GM23338 (cell line): ENCODE results near the gene DAPK1. TPM values are rescaled to one million over a fixed set of nuclear protein-coding genes. Genes with fewer than 3 reads are reported as not detected.

Experiments used
- ATAC-seq: fragments of 200-7000 bp; cut with Tn5 transposase; 3 replicates; pipeline ENCODE4 v1.9.1; 2020
- DNase-seq: peaks from one replicate; pipeline ENCODE4 v3.0.0-alpha.2; 2015; ENCODE audit warnings: low spot score
- H2AFZ ChIP-seq: fragments of 200-600 bp; sonication (generic); 2 replicates; pipeline ENCODE4 v1.8.0; 2016; ENCODE audit warnings: antibody characterized with exemption, mild to moderate bottlenecking, moderate library complexity
- H3F3A ChIP-seq: fragments of 200-600 bp; sonication (generic); replicated peaks from 2 replicates; pipeline ENCODE4 v1.8.0; 2017; ENCODE audit warnings: antibody characterized with exemption, mixed run types, low read depth
- H3K27ac ChIP-seq: fragments of 200-600 bp; sonication (generic); 2 replicates; pipeline ENCODE4 v1.6.1; 2016; ENCODE audit warnings: low read depth
- H3K27me3 ChIP-seq: fragments of 200-600 bp; sonication (generic); 2 replicates; pipeline ENCODE4 v1.8.0; 2016; ENCODE audit warnings: mild to moderate bottlenecking, mixed run types, moderate library complexity; ENCODE audit not compliant: insufficient read depth
- H3K36me3 ChIP-seq: fragments of 200-600 bp; sonication (generic); 2 replicates; pipeline ENCODE4 v1.8.0; 2016; ENCODE audit warnings: mild to moderate bottlenecking; ENCODE audit not compliant: insufficient read depth
- H3K4me1 ChIP-seq: fragments of 200-600 bp; sonication (generic); 2 replicates; pipeline ENCODE4 v1.8.0; 2016; ENCODE audit warnings: mild to moderate bottlenecking, moderate library complexity; ENCODE audit not compliant: insufficient read depth
- H3K4me2 ChIP-seq: fragments of 200-600 bp; sonication (generic); 2 replicates; pipeline ENCODE4 v1.7.1; 2017; ENCODE audit warnings: mixed run types
- H3K4me3 ChIP-seq: fragments of 200-600 bp; sonication (generic); 2 replicates; pipeline ENCODE4 v1.6.1; 2016; ENCODE audit warnings: mixed run types
- H3K79me2 ChIP-seq: fragments of 200-600 bp; sonication (generic); replicated peaks from 2 replicates; pipeline ENCODE4 v1.8.0; 2017; ENCODE audit warnings: mild to moderate bottlenecking; ENCODE audit not compliant: insufficient read depth
- H3K9me2 ChIP-seq: fragments of 200-600 bp; sonication (generic); 2 replicates; pipeline ENCODE4 v1.8.0; 2017; ENCODE audit not compliant: insufficient read depth
- H4K20me1 ChIP-seq: fragments of 200-600 bp; sonication (generic); replicated peaks from 2 replicates; pipeline ENCODE4 v1.8.0; 2017; ENCODE audit warnings: mild to moderate bottlenecking; ENCODE audit not compliant: insufficient read depth
- H3K27ac Mint-ChIP-seq: 2 replicates; pipeline ENCODE4 v1.8.0; 2020; ENCODE audit warnings: inconsistent platforms, mild to moderate bottlenecking, moderate library complexity, mixed read lengths
- H3K27me3 Mint-ChIP-seq: 3 replicates; pipeline ENCODE4 v1.8.0; 2022; ENCODE audit warnings: low read depth, mild to moderate bottlenecking, moderate library complexity, mixed read lengths, inconsistent platforms; ENCODE audit not compliant: insufficient read depth, poor library complexity
- H3K36me3 Mint-ChIP-seq: 3 replicates; pipeline ENCODE4 v1.8.0; 2021; ENCODE audit warnings: low read depth, mild to moderate bottlenecking, inconsistent platforms, moderate library complexity, mixed read lengths
- H3K4me1 Mint-ChIP-seq: 3 replicates; pipeline ENCODE4 v1.8.0; 2020; ENCODE audit warnings: mild to moderate bottlenecking, inconsistent platforms, mixed read lengths
- H3K4me3 Mint-ChIP-seq: 3 replicates; pipeline ENCODE4 v1.8.0; 2021; ENCODE audit warnings: moderate library complexity, mild to moderate bottlenecking, inconsistent platforms, mixed read lengths
- H3K9me3 Mint-ChIP-seq: 3 replicates; pipeline ENCODE4 v1.8.0; 2020; ENCODE audit warnings: moderate library complexity, mild to moderate bottlenecking, inconsistent platforms, mixed read lengths
- CREB1 ChIP-seq: fragments of 250-450 bp; sonication (Bioruptor Pico); IDR thresholded peaks from 2 replicates; pipeline ENCODE4 v1.5.0; 2020; ENCODE audit warnings: low read depth, mild to moderate bottlenecking, moderate library complexity
- CTCF ChIP-seq, 2 experiments: fragments of 200-600 bp in 1 of 2; sonication (generic) in 1 of 2; conservative IDR thresholded peaks; 2 replicates each; pipeline versions ENCODE4 v1.5.1 to v1.6.1; 2016 to 2017; ENCODE audit warnings: antibody characterized with exemption in 2 of 2, low read depth in 2 of 2, mild to moderate bottlenecking in 2 of 2, moderate library complexity in 1 of 2
- ETS1 ChIP-seq: IDR thresholded peaks from 2 replicates; pipeline ENCODE4 v1.6.1; 2016; ENCODE audit warnings: antibody characterized with exemption
- EZH2 ChIP-seq: fragments of 200-600 bp; sonication (generic); IDR thresholded peaks from one replicate; pipeline ENCODE4 v1.8.0; 2017; ENCODE audit warnings: antibody characterized with exemption, mild to moderate bottlenecking, low read depth; ENCODE audit not compliant: unreplicated experiment
- EZH2phosphoT487 ChIP-seq: fragments of 200-600 bp; sonication (generic); IDR thresholded peaks from one replicate; pipeline ENCODE4 v1.8.1; 2018; ENCODE audit warnings: antibody characterized with exemption; ENCODE audit not compliant: unreplicated experiment
- NANOG ChIP-seq: IDR thresholded peaks from 2 replicates; pipeline ENCODE4 v1.6.1; 2016; ENCODE audit warnings: antibody characterized with exemption, borderline replicate concordance
- POLR2AphosphoS5 ChIP-seq: IDR thresholded peaks from 2 replicates; pipeline ENCODE4 v1.6.1; 2016; ENCODE audit warnings: antibody characterized with exemption, low read depth
- REST ChIP-seq: IDR thresholded peaks from one replicate; pipeline ENCODE4 v1.6.1; 2018; ENCODE audit warnings: antibody characterized with exemption; ENCODE audit not compliant: unreplicated experiment
- ZNF114 ChIP-seq: fragments of 250-450 bp; sonication (Bioruptor Pico); IDR thresholded peaks from 2 replicates; pipeline ENCODE4 v1.5.0; 2020; ENCODE audit warnings: mild to moderate bottlenecking, moderate library complexity
- ZNF331 ChIP-seq: fragments of 250-450 bp; sonication (Bioruptor Pico); IDR thresholded peaks from 2 replicates; pipeline ENCODE4 v1.5.0; 2020; ENCODE audit warnings: low read depth, mild to moderate bottlenecking, moderate library complexity
- polyA plus RNA-seq: library from polyadenylated mRNA; unstranded; fragments of >200 nt; fragmentation: Nextera tagmentation; extraction: Ambion mirVana; gene quantifications from 2 replicates; pipeline ENCODE4 v1.2.1, GENCODE V29; 2016
- total RNA-seq: library from RNA; depleted of rRNA; stranded (reverse); fragments of >200 nt; shearing (Covaris generic); gene quantifications from 2 replicates; pipeline ENCODE4 v1.2.3, GENCODE V29; 2014

Gene DAPK1
- total and polyA plus RNA-seq, 2 experiments from 2014 or later, result 37.0 to 134 TPM

GRCh38 chr9:87491523-87491922 lies 6.1 kb upstream of the DAPK1 start (continued):
- no peak for TF ChIP-seq REST
- no peak for TF ChIP-seq NANOG
- no peak for TF ChIP-seq ETS1

GRCh38 chr9:87492642-87493041 lies 5.0 kb upstream of the DAPK1 start:
- ATAC-seq, result no peak
- TF ChIP-seq ZNF114 (CRISPR knock-in tag) (no peak), EZH2 (no peak), REST (no peak), EZH2phosphoT487 (no peak), CREB1 (CRISPR knock-in tag) (no peak), POLR2AphosphoS5 (no peak), CTCF (conservative IDR thresholded peaks at IDR 0.05; ENCODE audit: low read depth in 2 of 2) (no peak), ZNF331 (no peak)
- no peak overlapping the region for H3K4me3 Mint-ChIP-seq
- Histone ChIP-seq H3K9me2 (0 out of 2 replicates have a peak, but pooled peaks cover 6% of the 10 kb centered on the region), H2AFZ (peak overlapping the region; percentile 70), H3K4me2 (no peak overlapping the region), H3K27ac (no peak overlapping the region), H3K79me2 (peaks cover 11% of the 10 kb centered on the region; the same call in 1 of the 2 replicates), H3K27me3 (peaks cover 12% of the 10 kb centered on the region; the same call in 1 of the 2 replicates), H3K36me3 (no peaks in the 10 kb centered on the region), H4K20me1 (no peaks in the 10 kb centered on the region), H3K4me1 (peaks cover 7% of the 10 kb centered on the region; the same call in 1 of the 2 replicates), H3K4me3 (no peak overlapping the region), H3F3A (no peaks in the 10 kb centered on the region; the same call in 1 of the 2 replicates)
- peaks cover 6% of the 10 kb centered on the region for H3K27me3 Mint-ChIP-seq
- H3K9me3 Mint-ChIP-seq, result no peaks in the 10 kb centered on the region
- H3K36me3 Mint-ChIP-seq, result no peaks in the 10 kb centered on the region
- peaks cover 24% of the 10 kb centered on the region for H3K4me1 Mint-ChIP-seq
- no peak for DNase-seq
- H3K27ac Mint-ChIP-seq, result no peak overlapping the region
